Medulla oblongata (tissue), 1 donor: ENCODE data around the gene MAP3K5.
A peak's percentile ranks its signal among the peaks of the same experiment; 100 is the strongest.
"Not testable (repeated sequence)": the region's sequence is repeated elsewhere in the genome, so short reads cannot be mapped to it uniquely, and the experiment has no call there.

Source experiments
- DNase-seq: peaks from one replicate; pipeline ENCODE4 v3.0.0-alpha.2; 2015; ENCODE audit errors: extremely low spot score

MAP3K5 gene

GRCh38 chr6:136772685-136773472 is 19.4 kb downstream of the MAP3K5 start:
- no peak for DNase-seq

DNA sequence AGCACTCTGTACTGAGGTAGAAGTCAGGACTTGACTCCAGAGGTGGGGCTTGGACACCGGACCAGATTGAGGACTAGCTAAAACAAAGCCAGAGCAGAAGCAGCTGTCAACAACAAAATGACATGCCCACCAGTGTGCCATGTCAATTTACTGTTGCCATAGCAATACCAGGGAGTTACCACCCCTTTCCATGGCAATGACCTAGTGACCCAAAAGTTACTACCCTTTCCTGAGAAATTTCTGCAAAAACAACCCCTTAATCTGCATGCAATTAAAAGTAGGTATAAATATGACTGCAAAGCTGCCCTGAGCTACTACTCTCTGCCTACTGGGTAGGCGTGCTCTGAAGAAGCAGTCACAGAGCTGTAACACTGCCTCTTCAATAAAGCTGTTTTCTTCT is 21.0 kb downstream of the MAP3K5 start:
- DNase-seq, result no peak

DNA sequence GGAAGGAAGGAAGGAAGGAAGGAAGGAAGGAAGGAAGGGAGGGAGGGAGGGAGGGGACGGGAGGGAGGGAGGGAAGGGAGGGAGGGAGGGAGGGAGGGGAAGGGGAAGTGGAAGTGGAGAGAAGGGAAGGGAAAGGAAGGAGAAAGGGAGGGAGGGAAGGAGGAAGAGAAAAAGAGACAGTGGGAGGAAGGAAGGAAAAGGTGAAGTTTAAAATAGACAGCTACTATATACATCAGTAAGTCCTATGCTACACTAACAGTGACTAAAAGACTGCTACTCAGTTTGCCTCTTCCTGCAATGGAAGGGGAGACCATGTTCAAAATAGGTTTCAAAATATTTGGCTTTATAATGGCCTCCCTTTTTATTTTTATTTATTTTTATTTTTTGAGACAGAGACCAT is 22.5 kb downstream of the MAP3K5 start:
- DNase-seq, result no peak

DNA sequence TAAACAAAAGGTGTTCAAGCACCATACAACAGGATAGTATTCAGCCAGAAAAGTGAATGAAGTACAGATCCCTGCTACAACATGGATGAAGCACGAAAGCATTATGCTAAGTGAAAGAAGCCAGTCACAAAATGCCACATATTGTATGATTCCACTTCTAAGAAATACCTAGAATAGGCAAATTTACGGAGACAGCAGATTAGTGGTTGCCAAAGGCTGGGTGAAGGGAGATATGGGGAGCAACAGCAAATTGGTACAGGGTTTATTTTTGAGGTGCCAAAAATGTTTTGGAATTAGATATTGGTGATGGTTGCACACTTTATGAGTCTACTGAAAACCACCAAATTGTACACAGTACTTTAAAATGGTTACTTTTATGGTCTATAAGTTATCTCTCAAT is 23.2 kb downstream of the MAP3K5 start:
- DNase-seq, result no peak

DNA sequence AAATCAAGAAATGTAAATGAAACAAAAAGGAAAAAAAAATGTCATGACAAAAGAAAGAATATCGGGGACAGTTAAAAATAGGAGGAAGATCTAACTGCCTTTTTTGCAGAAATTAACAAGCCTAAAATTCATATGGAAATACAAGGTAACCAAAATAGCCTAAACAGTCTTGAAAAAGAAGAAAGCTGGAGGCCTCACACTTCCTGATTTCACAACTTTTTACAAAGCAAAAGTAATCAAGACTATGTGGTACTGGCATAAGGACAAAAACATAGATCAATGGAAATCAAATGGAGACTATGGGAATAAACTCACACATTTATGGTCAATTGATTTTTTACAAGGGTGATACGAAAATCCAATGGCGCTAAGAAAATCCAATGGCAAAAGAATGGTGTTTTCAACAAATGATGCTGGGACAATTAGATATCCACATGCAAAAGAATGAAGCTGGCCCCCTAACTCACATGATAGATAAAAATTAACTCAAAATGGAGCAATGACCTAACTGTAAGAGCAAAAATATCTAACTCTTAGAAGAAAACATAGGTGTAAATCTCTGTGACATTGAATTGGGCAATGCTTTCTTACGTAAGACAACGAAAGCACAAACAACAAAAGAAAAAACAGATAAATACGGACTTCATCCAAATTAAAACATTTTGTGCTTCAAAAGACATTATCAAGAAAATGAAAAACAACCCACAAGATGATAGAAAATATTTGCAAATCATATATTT is 24.5 kb downstream of the MAP3K5 start:
- DNase-seq, result no peak

- no peak for DNase-seq
Observed at GRCh38 chr6:136767103-136767502, 25.2 kb downstream of the MAP3K5 start.

GRCh38 chr6:136766274-136766673 is 26.0 kb downstream of the MAP3K5 start:
- no peak for DNase-seq

- peak; percentile 60 for DNase-seq
Observed at GRCh38 chr6:136764517-136764993, 27.7 kb downstream of the MAP3K5 start.

- DNase-seq, result no peak
Observed at GRCh38 chr6:136763716-136764516, 28.4 kb downstream of the MAP3K5 start.

DNA sequence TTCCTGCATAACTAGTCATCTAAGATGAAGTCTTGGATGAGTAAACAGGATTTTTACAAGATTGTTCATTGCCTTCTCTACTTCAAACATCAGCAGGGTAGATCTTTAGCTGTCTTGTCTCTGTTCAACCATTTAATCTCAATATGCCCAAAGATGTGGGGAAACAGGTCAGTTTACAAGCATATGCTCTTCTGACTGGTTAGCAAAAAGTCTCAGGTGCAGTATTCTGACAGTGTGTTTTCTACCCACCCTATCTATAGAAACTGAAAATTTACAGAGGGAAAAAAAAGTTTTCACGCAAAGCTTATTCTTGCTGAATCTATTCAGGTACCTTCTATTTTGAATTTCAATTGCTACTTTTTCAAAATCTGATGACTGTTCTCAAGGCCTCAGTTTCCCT is 29.0 kb downstream of the MAP3K5 start:
- no peak for DNase-seq

GRCh38 chr6:136762022-136762975 is 30.0 kb downstream of the MAP3K5 start:
- no peak for DNase-seq

- no peak for DNase-seq
Observed at GRCh38 chr6:136761227-136761922, 30.9 kb downstream of the MAP3K5 start.

- DNase-seq, result not testable (repeated sequence)
Observed at GRCh38 chr6:136760781-136761180, 31.5 kb downstream of the MAP3K5 start.

- DNase-seq, result no peak
Observed at GRCh38 chr6:136757150-136757549, 35.1 kb downstream of the MAP3K5 start.

GRCh38 chr6:136754820-136755219 is 37.5 kb downstream of the MAP3K5 start:
- no peak for DNase-seq

DNA sequence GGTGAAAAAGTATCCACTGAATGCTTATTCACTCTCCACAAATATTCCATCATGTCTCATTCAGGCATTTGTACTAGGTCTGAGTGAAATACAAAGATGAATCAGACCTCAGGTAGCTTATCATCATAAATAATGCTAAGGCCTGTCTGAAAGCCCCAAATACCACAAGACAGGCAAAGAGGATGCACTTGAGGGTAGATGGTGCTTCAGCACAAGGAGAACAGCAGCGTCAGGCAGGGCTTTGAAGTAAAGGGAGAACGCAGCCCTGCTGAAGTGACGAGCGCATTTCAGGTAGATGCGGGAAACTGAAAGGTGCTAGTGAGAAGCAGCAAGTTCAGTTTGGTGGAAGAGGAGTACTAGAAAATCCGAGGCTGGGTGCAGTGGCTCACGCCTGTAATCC is 38.7 kb downstream of the MAP3K5 start:
- DNase-seq, result no peak

- DNase-seq, result no peak
Observed at GRCh38 chr6:136752554-136752953, 39.7 kb downstream of the MAP3K5 start.

GRCh38 chr6:136751991-136752390 is 40.3 kb downstream of the MAP3K5 start:
- no peak for DNase-seq

GRCh38 chr6:136751522-136751956 is 40.7 kb downstream of the MAP3K5 start:
- DNase-seq, result no peak
